GM19468 (cell line): ENCODE data around the gene XRCC1.
"Not testable (repeated sequence)": the region's sequence is repeated elsewhere in the genome, so short reads cannot be mapped to it uniquely, and the experiment has no call there.

ENCODE experiments used
- ATAC-seq: cut with Tn5 transposase; IDR thresholded peaks from one replicate; pipeline ENCODE4 v1.9.1; 2021; ENCODE audit warnings: mild to moderate bottlenecking, moderate library complexity, moderate number of reproducible peaks; ENCODE audit not compliant: unreplicated experiment; ENCODE audit errors: extremely low read depth

XRCC1 gene

DNA sequence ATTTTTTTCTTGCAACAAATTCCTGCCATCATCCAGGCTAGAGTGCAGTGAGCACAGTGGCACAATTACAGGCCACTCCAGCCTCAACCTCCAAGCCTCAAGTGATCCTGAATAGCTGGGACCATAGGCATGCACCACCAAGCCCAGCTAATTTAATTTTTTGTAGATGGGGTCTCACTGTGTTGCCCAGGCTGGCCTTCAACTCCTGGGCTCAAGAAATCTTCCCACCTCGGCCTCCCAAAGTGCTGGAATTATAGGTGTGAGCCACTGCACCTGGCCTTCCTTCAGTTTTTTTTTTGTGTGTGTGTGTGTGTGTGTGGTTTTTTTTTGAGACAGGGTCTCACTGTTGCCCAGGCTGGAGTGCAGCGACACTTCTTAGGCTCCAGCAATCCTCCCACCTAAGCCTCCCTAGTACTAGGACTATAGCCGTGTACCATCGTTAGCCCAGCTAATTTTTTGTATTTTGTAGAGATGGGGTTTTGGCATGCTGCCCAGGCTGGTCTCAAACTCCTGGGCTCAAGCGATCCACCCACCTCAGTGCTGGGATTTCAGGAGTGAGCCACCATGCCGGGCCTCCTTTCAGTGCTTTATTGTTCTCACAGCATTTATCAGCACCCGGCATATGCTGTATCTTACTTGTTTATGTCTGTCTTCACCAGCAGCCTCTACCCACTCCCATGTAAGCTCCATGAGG lies 30.7 kb upstream of the XRCC1 start:
- no peak for ATAC-seq

DNA sequence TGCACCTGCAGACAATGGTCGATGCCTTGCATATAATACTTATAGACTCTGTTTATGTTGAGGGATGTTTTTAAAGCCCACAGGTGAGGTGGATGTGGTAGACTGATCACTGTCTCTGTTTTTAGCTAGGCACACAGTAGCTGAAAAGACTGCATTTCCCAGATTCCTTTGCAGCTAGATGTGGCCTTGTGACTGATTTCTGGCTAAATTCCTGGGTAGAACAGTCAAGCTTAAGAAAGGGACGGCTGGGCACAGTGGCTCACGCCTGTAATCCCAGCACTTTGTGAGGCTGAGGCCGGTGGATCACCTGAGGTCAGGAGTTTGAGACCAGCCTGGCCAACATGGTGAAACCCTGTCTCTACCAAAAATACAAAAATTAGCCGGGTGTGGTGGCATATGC lies 25.0 kb upstream of the XRCC1 start:
- ATAC-seq, result not testable (repeated sequence)

- no peak for ATAC-seq
These were observed 24.4 kb upstream of the XRCC1 start for GRCh38 chr19:43599635-43600295.

DNA sequence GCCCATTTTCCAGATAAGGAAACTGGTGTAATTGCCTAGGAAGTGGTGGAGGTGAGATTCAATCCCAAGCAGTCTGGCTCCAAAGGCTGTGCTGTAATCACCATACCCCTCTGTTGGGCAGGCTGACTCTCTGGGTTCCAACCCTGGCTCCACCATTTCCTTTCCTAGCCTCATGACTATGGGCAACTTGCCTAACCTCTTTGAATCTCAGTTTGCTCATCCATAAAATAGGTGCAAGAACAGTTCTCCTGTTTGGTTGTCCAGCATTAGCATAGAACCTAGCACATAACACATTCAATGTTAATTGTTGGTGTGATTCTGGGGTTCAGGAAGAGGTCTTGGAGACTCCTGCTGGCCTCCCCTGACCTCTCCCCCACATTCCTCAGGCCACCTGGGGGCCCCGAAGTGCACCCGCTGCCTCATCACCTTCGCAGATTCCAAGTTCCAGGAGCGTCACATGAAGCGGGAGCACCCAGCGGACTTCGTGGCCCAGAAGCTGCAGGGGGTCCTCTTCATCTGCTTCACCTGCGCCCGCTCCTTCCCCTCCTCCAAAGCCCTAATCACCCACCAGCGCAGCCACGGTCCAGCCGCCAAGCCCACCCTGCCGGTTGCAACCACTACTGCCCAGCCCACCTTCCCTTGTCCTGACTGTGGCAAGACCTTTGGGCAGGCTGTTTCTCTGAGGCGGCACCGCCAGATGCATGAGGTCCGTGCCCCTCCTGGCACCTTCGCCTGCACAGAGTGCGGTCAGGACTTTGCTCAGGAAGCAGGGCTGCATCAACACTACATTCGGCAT lies 23.3 kb upstream of the XRCC1 start:
- ATAC-seq, result no peak

DNA sequence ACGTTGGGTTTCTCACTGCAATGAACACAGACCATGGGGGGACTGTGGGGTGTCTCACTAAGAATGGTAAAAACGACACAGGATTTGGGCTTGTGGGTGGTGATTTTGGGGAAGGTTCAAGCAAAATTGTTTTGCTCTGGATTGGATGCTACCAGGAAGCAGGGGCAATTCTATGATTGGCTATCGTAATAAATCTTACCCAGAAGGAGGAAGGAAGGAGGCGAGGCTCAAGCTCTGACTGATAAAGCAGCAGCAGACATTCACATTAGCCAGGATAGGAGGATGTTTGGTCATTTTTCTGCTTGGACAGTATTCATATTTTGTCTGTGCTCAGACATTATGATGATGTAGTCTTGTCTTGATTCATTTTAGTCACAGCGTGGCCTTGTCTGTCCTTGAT lies 22.5 kb upstream of the XRCC1 start:
- no peak for ATAC-seq

GRCh38 chr19:43596842-43597461 lies 21.6 kb upstream of the XRCC1 start:
- no peak for ATAC-seq

DNA sequence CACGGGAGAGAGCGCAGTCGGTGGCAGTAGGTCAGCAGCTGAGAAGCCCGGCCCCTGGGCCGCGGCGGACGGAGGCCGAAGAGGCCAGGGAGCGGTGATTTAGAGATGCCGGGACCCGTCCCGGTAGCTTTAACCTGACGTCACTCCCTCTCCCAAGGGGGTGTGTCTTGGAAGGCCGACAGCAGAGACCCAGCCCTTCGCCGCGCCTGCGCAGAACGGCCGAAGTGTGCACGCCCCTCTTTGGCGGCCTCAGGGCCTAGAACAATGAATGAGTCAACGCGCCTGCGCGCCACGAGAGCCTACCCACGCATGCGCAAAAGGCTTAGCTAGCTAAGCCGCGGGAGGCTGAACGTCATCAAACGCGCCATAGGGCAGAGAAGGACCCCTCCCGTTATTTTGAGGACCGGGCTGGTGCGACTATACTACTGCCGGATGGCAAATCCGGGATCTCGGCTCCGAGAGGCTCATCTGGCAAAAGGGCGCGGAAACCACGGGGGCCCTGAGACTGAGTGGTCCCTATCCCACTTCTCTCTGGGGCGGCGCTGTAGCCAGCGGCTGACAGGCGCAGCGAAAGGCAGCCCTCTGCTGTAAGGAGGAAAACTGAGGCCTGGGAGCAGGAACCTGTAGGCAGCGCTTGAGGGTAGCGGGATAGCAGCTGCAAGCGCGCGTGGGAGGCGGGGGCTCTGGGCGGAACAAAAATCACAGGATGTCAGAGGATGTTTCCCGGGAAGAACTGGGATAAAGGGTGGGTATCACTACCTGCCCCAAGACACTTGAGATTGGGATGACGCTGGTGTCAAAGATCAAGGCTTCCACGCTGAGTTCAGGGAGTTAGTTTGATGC lies 20.9 kb upstream of the XRCC1 start, which contains the start of the genes IRGQ and ZNF576:
Gene IRGQ (minus strand): TSS at position 136 of the 843 bp plus-strand sequence. CDS start 796 bp downstream, outside the sequence.
Gene ZNF576 (plus strand): TSS at position 597 of the 843 bp plus-strand sequence. CDS start 514 bp downstream, outside the sequence.
- ATAC-seq, result peak; percentile 80

DNA sequence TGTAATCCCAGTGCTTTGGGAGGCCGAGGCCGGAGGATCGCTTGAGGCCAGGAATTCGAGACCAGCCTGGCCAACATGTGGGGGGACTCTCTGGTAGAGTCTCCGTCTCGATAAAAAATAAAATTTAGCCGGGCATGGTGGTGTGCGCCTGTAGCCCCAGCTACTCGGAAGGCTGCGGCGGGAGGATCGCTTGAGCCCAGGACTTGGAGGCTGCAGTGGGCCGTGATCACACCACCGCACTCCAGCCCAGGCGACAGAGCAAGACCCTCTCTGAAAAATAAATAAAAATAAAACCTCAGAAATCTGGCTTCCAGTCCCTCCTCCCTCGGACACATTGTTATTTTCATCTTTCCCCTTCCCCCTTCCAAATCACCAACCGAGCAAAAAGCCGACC lies 20.3 kb upstream of the XRCC1 start:
- no peak for ATAC-seq

DNA sequence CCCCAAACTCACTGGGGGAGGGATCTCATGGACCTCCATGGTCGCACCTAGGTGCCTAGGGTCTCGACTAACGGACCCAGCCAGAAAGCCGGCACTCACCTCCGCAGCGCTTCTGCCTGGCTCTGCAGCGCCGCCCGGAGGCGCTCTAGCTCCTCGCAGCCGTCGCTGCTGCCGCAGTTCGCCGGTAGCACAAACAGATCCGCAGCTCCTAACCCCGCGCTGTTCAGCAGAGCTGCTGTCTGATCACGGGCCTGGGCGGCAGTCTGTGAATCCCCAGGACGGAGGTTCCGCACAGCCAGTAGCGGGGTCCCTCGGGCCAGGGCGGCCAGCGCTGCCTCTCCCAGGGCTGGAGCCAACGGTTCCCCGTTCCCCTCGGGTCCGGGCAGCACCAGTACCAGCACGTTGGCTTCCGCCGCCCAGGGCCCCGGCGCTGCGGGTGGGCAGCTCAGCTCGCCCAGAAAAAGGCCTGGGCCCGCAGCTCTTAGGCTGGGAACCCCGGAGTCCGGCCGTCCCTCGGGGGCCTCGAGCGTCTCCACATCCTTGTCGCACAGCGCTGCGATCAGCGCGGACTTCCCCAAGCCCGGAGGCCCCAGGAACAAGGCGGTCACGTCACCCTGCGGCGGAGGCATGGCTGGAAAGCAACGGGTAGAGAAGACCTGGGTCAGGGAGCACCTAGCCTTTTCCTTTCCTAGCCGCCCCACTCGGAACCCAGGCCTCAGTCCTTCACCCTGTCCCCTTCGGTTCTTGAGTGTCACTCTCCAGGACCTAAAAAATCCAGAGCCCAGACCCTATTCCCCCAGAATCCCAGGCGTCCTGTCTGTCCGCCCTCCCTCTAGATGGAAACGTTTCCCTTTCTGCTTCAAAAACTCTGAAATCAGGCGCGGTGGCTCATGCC lies 19.6 kb upstream of the XRCC1 start:
- ATAC-seq, result no peak

DNA sequence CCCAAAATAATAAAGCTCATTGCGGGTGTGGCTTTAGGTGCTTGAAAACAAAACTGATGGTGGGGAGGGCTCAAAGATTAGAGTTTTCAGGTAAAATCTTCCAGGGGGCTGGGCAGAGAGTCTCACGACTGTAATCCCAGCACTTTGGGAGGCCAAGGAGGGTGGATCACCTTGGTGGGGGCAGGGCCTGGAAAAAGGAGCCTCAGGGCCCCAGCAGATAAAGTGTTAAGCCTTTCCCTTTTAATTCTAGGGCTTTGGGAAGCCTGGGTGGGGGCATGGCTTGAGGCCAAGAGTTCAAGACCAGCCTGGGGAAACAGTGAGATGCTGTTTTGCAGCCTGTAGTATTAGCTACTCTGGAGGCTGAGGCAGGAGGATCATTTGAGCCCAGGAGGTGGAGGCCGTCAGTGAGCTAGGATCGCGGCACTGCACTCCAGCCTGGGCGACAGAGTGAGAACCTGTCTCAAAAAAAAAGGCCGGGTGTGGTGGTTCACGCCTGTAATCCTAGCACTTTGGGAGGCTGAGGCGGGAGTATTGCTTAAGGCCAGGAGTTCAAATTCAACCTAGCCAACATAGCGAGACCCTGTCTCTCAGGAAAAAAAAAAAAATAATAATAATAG lies 18.9 kb upstream of the XRCC1 start:
- no peak for ATAC-seq

GRCh38 chr19:43592800-43593350 lies 17.5 kb upstream of the XRCC1 start:
- no peak for ATAC-seq

- ATAC-seq, result no peak
These were observed 16.8 kb upstream of the XRCC1 start for GRCh38 chr19:43591904-43592772.

- ATAC-seq, result no peak
These were observed 14.4 kb upstream of the XRCC1 start for GRCh38 chr19:43589678-43590077.

GRCh38 chr19:43589277-43589676 lies 13.9 kb upstream of the XRCC1 start:
- ATAC-seq, result no peak

GRCh38 chr19:43587029-43587428 lies 11.7 kb upstream of the XRCC1 start:
- not testable (repeated sequence) for ATAC-seq

DNA sequence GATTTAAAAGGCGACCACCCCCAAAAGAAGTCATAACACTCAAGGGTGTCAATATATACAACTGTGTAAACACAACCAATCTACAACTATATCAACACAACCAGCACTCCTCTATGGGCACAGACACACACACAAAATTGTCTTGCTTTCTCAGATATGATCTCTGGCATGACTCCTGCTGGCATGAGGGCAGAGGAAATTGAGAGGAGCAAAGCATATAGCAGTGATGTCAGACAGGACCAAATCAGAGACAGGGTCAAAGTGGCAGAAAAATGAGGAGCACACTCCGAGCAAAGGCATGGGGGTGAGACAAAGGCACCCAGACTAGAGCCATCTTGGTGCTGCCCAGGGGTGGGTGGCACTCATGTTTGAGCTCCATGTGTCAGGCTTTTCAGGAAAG lies 11.0 kb upstream of the XRCC1 start:
- ATAC-seq, result no peak

DNA sequence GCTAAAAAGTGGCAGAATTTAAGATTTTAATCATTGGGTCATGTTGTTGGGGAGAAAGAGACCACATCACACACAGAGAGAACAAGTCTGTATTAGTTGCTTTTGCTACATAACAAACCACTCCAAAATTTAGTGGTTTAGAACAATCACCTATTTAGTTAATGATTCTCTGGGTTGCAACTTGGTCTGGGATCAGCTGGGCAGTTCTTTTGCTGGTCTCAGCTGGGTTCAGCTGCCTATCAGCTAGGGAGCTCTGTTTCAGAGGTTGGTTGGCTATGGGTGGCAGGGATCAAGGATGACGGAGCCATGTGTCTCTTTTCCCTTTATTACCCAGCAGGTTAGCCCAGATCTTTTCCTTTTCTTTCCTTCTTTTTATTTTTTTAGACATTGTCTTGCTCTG lies 9.2 kb upstream of the XRCC1 start:
- no peak for ATAC-seq
